GM15510 (cell line): ENCODE results near the gene BRD9.

Experiments used
- POLR2A ChIP-seq: IDR thresholded peaks from 3 replicates; pipeline ENCODE4 v1.6.1; 2011; ENCODE audit warnings: borderline replicate concordance; ENCODE audit not compliant: insufficient read length; ENCODE audit errors: extremely low read depth

Gene BRD9

DNA sequence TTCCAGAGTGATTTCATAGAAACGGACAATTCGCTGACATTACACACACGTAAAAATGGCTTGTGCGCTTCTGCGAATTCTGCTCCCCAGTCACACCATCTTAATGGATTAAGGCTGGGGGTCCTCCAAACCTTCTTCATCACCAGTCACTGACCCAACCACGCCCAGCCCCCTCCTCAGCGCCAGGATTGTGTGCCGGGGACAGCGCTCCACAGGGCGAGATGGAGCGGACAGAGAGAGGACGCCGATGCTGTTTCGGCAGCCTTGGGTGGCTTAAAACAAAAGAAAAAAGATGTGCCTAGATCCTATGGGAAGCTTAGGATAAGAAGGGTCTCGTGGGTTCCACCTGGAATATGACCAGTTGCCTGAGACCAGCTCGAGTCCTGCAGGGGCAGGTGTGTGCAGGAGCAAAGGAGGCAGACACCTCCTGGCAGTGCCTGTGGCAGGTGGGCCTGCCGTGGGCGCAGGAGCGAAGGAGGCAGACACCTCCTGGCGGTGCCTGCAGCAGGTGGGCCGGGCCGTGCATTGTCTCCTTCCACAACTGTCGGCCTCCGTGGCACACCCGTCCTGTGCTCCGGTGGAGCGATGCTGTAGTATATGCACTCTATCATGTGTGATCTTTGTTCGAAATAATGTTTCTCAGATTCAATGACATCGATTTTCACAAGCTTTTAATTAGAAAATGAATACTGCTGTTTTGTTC is 20.9 kb downstream of the BRD9 start:
- no peak for TF ChIP-seq POLR2A

DNA sequence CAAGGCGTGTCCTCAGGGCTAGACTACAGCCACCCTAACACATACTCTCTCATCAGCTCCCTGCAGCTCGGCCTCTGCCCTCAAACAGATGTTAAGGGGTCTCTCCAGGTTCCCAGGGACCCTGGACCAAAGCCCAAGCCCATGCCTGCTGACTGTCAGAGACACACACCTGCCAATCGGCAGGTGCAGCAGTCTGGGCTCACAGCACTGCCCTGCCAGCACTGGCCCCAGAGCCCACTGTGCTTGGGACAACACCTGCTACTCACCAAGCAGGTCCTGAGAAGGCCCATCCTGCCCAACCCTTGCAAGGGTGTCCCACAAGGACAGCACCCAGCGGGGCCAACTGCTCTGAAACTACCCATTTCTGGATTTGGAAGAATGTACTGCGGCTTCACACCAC is 21.6 kb downstream of the BRD9 start:
- TF ChIP-seq POLR2A = no peak

GRCh38 chr5:868428-869135 is 24.0 kb downstream of the BRD9 start:
- TF ChIP-seq POLR2A = no peak

GRCh38 chr5:867300-867870 is 25.2 kb downstream of the BRD9 start:
- no peak for TF ChIP-seq POLR2A

DNA sequence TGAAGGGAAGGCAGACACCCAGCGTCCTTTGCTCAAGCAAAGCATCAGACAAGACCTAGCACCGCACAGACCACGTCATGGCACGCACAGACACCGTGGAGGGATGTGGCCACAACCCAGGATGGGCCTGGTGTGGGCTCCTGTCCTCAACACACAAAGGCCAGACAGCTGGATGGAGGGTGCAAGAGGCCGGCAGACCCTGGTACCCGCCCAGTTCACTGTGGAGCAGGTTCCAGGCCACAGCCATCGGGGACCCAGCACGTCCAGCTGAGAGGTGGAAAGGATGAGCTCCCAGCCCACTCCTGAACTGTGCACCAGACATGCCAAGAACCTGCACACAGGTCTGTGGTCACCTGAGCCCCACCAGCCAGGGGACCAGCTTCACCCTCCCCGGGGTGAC is 26.8 kb downstream of the BRD9 start:
- TF ChIP-seq POLR2A = no peak

- no peak for TF ChIP-seq POLR2A
Measured at GRCh38 chr5:865168-865521, 27.5 kb downstream of the BRD9 start.

DNA sequence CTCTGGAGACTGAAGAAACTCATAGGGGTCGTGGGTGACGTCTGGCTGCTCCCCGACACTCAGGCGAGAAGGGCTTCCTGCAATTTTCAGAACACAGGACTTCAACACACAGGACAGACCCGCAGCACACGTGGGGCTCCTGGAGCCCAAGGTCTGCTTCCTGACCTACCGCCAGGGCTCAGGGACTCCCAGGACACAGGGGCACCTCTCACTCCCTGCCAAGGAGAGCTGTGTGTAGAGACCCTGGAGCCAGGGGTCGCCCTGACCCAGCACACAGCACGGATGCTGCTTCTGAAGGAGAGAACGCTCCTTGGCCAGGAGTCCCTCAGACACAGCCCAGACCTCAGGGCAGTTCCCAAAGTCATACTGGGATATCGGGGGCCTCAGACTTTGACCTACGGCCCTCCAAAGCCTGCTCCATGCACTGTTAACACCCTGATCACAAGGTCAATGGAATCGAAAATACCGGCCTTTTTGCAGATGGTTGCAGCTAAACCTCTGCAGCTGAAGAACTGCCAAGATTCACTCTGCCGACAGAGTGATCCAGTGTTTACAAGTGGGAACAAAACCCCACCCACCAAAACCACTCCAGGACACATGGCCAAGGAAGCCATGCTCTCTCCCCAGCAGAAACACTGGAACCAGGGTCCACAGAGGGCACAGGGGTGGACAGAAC is 28.0 kb downstream of the BRD9 start:
- no peak for TF ChIP-seq POLR2A

DNA sequence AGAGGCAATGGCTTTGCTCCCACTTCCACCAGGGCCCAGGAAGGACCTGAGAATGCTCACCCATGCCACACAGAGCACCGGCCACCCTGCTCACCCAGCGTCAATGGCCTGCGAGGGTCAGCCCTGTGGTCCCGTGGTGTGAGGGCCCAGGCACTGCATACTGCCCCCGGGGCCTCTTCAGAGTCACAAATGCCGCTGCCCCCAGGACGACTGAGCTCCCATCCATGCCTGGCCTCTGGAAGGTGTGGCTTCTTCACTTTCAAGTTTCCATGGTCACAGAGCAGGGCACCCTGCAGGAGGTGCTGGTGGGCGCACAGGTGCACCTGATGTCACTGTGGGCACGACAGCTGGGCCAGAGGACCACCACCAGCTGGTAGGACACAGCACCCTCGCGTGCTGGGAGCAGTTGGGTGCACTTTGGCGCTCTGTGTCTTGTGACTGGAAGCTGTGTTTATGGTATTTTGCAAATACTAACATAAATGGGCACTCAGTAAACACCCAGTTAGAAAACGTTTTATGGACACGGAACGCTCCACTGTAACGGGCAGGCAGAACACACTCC is 29.3 kb downstream of the BRD9 start:
- TF ChIP-seq POLR2A = no peak

- TF ChIP-seq POLR2A = no peak
Measured at GRCh38 chr5:862367-863243, 30.0 kb downstream of the BRD9 start.

GRCh38 chr5:861442-862366 is 30.9 kb downstream of the BRD9 start:
- no peak for TF ChIP-seq POLR2A

GRCh38 chr5:860506-861150 is 32.0 kb downstream of the BRD9 start:
- TF ChIP-seq POLR2A = no peak

DNA sequence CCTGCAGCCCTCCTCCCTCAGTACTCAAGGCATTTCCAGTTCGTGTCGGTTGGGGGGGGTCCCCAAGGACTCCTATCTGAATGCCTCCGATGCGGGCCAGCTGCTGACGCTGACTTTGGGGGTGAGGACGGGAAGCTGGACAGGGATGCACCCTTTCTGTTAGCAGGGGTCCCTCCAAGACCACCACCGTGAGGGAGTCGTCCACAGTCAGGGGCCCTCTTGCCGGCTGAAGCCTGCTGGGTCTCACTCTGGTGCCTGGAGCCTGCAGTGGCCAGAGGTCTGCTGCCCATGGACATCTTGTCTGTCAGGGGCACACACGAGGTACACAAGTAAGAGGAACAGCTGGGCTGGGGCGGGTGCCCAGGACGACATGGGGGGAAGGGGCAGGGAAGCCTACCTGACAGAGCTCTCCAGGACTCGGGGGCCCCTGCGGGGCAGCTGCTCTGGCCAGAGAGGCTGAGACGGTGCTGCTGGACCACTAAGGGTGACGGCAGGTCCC is 32.8 kb downstream of the BRD9 start:
- TF ChIP-seq POLR2A = no peak

GRCh38 chr5:859391-859790 is 33.2 kb downstream of the BRD9 start:
- TF ChIP-seq POLR2A = no peak
